GM10266 (cell line): Measurements from ENCODE around the gene LDLRAD4.
"Not testable (repeated sequence)": the region's sequence is repeated elsewhere in the genome, so short reads cannot be mapped to it uniquely, and the experiment has no call there.

ENCODE experiments used
- DNase-seq: peaks from one replicate; pipeline ENCODE4 v3.0.0; 2012; ENCODE audit errors: extremely low spot score
- TF ChIP-seq, protein P1 (sequence below): IDR thresholded peaks from 2 replicates; pipeline ENCODE4 v1.5.1; 2012; ENCODE audit warnings: mild to moderate bottlenecking, low read depth; ENCODE audit not compliant: control insufficient read depth, insufficient read depth; ENCODE audit errors: missing control alignments

Gene LDLRAD4

DNA sequence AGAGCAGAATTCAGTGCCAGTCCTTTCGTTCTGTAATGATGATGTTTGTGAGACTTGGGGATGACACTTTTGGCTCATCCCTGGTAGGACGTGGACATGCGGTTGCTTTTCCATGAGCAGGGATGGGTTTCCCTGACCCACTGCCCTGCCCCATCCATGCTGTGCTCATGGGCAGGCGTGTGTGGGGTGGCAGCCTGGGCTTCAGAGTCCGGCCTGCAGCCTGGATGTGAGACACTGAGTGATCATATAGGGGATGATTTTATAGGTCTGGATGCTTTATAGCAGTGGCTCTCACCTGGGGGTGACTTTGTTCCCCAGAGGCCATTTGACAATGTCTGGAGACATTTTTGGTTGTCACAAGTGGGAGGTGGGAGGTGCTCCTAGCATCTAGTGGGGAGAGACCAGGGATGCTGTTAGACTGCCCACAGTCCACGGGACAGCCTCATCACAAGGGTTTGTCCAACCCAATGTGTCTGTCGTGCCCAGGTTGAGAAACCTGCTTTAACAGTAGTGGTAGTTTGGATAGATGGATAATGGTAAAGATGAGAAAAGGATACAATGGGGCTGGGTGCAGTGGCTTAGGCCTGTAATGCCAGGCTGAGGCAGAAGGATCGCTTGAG, 38.9 kb downstream of the LDLRAD4 start:
- DNase-seq: no peak
- TF ChIP-seq, protein P1, sequence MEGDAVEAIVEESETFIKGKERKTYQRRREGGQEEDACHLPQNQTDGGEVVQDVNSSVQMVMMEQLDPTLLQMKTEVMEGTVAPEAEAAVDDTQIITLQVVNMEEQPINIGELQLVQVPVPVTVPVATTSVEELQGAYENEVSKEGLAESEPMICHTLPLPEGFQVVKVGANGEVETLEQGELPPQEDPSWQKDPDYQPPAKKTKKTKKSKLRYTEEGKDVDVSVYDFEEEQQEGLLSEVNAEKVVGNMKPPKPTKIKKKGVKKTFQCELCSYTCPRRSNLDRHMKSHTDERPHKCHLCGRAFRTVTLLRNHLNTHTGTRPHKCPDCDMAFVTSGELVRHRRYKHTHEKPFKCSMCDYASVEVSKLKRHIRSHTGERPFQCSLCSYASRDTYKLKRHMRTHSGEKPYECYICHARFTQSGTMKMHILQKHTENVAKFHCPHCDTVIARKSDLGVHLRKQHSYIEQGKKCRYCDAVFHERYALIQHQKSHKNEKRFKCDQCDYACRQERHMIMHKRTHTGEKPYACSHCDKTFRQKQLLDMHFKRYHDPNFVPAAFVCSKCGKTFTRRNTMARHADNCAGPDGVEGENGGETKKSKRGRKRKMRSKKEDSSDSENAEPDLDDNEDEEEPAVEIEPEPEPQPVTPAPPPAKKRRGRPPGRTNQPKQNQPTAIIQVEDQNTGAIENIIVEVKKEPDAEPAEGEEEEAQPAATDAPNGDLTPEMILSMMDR: no peak

GRCh38 chr18:13258921-13259320, 40.4 kb downstream of the LDLRAD4 start:
- no peak for DNase-seq
- TF ChIP-seq, protein P1: no peak

DNA sequence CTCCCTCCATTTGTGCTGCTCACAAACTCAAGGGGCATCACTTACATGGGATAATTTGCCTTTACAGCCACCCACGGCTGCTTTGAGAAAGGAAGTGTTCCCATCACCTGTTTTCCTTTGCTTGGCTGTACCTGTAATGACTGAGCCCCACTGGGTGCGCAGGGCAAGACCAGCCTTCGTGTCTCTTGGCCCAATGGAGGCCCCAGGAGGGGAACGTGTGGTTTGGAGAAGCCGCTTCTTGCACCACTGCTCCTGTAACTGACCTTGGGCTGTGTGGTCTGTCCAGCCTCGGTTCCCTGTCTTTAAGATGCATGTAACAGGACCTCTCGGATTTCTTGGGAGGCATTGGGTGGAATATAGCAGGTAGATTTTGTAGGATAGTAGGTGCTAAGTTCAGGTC, 41.1 kb downstream of the LDLRAD4 start:
- TF ChIP-seq, protein P1: no peak
- no peak for DNase-seq

DNA sequence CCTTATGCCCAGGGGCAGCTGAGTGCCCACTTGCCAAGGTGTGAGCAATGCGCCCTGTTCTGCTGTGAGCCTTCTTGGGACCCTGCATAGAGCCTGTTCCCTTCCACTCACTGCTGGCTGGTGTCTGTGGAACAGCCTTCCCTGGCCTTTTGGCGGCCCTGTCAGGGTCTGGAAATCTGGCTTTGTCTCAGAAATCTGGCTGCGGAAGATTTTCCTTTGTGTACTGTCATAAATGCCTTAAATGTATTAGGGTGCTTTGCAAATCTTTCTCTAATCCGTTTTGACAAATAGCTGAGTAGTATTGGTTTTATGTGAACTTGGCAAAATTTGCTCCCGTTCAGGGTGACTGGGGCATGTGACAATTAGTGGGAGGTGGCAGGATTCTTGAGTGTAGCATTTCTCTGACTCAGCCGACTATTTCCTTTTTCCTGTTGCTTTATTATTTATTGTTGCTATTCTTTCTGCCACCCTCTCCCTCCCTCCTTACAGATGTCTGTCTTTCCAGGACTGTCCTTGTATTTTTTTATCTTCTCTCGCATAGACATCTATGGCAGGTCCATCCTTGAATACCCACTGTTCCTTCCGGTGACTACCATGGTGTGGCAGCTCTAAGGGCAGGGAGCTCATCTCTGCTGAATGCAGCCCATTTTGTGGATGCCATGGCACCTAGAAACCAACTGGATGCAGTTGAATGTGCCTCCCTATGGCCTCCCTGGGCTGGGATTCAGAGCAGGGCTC, 41.8 kb downstream of the LDLRAD4 start:
- no peak for DNase-seq
- TF ChIP-seq, protein P1: no peak

- DNase-seq: no peak
- TF ChIP-seq, protein P1: no peak
Measured at GRCh38 chr18:13260935-13261640, 42.5 kb downstream of the LDLRAD4 start.

- TF ChIP-seq, protein P1: no peak
- DNase-seq: no peak
Measured at GRCh38 chr18:13261661-13262357, 43.2 kb downstream of the LDLRAD4 start.

DNA sequence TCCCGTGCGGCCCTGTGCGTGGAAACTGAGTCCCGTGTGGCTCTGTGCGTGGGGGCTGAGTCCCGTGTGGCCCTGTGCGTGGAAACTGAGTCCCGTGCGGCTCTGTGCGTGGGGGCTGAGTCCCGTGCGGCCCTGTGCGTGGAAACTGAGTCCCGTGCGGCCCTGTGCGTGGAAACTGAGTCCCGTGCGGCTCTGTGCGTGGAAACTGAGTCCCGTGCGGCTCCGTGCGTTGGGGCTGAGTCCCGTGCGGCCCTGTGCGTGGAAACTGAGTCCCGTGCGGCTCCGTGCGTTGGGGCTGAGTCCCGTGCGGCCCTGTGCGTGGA, 43.8 kb downstream of the LDLRAD4 start:
- DNase-seq: not testable (repeated sequence)
